OCI-LY1 (cell line): ENCODE results near the gene DNAJC16.

Experiments used
- EZH2 ChIP-seq: fragments of 200-600 bp; sonication (generic), shearing (Covaris generic); IDR thresholded peaks from 2 replicates; pipeline ENCODE4 v1.8.0; 2017; ENCODE audit warnings: borderline replicate concordance, mixed run types, mild to moderate bottlenecking, antibody characterized with exemption, low read length, moderate library complexity, mixed read lengths
- TF ChIP-seq, protein P1 (sequence below): fragments of 200-600 bp; sonication (generic), shearing (Covaris generic); IDR thresholded peaks from 2 replicates; pipeline ENCODE4 v1.5.1; 2017; ENCODE audit warnings: mild to moderate bottlenecking, antibody characterized with exemption, low read length, moderate library complexity, mixed read lengths

DNA sequence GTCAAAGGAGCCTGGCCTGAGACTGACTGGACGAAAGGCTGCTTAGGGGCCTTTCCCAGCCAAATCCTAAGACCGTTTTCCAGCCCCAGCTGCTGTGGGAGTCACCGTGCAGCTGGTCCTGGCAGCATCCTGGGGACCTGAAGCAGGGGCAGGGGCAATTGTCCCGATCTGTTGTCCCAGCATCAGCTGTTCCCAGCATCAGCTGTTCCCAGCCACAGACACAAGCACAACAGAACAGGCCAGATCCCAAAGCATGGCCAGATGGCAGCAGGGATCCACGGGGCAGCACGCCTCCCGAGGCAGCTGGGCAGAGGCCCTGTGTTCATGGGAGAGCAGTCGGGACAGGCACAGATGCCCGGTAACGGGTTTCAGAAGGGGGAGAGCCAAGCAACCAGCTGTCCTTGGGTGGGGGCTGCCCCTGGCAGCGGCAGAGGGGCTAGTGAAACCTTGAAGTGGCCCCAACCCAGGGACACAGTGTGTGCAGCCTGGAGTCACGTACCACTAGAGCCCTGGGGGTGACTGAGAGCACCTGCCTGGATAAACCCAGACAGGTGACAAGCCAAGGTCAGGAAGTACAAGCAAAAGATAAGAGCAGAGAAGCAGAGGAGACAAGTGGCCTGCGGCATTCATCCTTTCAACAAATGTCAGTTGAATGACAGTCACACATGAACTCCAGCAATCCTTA lies 37.5 kb upstream of the DNAJC16 start:
- TF ChIP-seq, protein P1, sequence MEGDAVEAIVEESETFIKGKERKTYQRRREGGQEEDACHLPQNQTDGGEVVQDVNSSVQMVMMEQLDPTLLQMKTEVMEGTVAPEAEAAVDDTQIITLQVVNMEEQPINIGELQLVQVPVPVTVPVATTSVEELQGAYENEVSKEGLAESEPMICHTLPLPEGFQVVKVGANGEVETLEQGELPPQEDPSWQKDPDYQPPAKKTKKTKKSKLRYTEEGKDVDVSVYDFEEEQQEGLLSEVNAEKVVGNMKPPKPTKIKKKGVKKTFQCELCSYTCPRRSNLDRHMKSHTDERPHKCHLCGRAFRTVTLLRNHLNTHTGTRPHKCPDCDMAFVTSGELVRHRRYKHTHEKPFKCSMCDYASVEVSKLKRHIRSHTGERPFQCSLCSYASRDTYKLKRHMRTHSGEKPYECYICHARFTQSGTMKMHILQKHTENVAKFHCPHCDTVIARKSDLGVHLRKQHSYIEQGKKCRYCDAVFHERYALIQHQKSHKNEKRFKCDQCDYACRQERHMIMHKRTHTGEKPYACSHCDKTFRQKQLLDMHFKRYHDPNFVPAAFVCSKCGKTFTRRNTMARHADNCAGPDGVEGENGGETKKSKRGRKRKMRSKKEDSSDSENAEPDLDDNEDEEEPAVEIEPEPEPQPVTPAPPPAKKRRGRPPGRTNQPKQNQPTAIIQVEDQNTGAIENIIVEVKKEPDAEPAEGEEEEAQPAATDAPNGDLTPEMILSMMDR = no peak
- TF ChIP-seq EZH2 = no peak
